Subcutaneous abdominal adipose tissue (tissue), 5 donors: ENCODE measurements around the gene SNX14.
"Not testable (repeated sequence)": the region's sequence is repeated elsewhere in the genome, so short reads cannot be mapped to it uniquely, and the experiment has no call there.

Experiments used
- H3K27ac ChIP-seq: one replicate; pipeline ENCODE4 v1.7.0; 2013; ENCODE audit warnings: low read depth, mild to moderate bottlenecking, inconsistent platforms, low read length, moderate library complexity
- H3K27me3 ChIP-seq, 5 donors: one replicate each; pipeline ENCODE4 v1.7.0; 2013; ENCODE audit warnings: low read length in 5 of 5, inconsistent platforms in 1 of 5; ENCODE audit not compliant: control insufficient read depth in 5 of 5, insufficient read depth in 4 of 5
- H3K36me3 ChIP-seq, 5 donors: one replicate each; pipeline ENCODE4 v1.7.0; 2013; ENCODE audit warnings: low read length in 5 of 5; ENCODE audit not compliant: control insufficient read depth in 5 of 5, insufficient read depth in 5 of 5
- H3K4me1 ChIP-seq, 5 donors: one replicate each; pipeline ENCODE4 v1.7.0; 2013; ENCODE audit warnings: low read length in 5 of 5, mild to moderate bottlenecking in 3 of 5, moderate library complexity in 1 of 5; ENCODE audit not compliant: control insufficient read depth in 5 of 5, insufficient read depth in 5 of 5
- H3K4me3 ChIP-seq, 5 donors: one replicate each; pipeline ENCODE4 v1.7.0; 2013; ENCODE audit warnings: low read length in 5 of 5, low read depth in 1 of 5
- H3K9ac ChIP-seq, 5 donors: one replicate each; pipeline ENCODE4 v1.7.0; 2013; ENCODE audit warnings: low read length in 5 of 5, mild to moderate bottlenecking in 4 of 5, moderate library complexity in 3 of 5
- H3K9me3 ChIP-seq, 5 donors: one replicate each; pipeline ENCODE4 v1.7.0; 2013; ENCODE audit warnings: low read length in 5 of 5; ENCODE audit not compliant: control insufficient read depth in 5 of 5
- donor health status: healthy.
- donor health status: healthy.
- donor health status: healthy.
- donor health status: healthy.
- donor health status: healthy.

SNX14 gene

DNA sequence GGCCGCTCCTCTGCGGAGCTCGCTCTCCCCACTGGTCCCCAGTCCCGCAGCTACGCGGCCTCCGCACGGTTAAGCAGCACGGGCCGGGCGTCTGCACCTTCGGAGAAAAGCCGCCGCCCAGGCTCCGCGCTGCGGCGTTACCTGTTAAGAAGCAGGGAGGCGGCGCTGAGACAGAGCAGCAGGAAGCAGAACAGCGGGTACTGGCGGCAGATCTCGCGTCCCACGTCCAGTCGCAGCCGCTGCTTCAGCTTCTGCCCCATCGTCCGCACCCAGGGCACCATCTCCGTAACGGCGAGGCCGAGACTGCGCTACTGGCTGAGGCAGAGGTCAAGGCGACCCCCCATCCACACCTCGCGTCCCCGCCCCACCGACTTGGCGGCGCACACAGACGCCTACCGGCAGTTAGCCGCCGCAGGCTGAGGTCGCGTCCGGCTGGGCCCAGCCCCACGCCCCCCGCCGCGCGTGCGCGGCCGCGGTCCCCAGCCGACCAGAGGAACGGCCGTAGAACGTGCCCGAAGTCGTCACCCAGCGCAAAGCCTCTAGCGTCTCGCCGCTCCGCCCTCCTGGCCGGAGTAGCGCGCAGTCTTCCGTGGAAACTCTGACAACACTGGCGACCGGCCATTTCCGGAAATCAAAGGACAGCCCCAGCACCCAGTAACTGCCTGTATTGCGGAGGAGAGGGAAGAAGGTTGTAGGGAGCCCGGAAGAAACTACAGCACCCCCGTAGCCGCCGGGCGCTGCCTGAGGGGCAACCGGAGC, at the start of gene SNX14:
Gene SNX14, minus strand, starts transcription at position 421 of the 759 bp plus-strand sequence. Its CDS starts 140 bp downstream, at position 281.
- peak within 1 kb of the TSS; percentile 95 for H3K27ac ChIP-seq

GRCh38 chr6:85642774-85643536, 49.3 kb upstream of the SNX14 start, which contains the start of gene SYNCRIP:
SYNCRIP (minus strand) TSS chr6:85642886; CDS start chr6:85641439, 1,447 bp downstream.
- Histone ChIP-seq H3K27ac (peak within 1 kb of the TSS; percentile 98), H3K27me3 (no peaks in the 10 kb centered on the region), H3K9ac (peak within 1 kb of the TSS; percentile 90 to 99 (median 96)), H3K4me1 (peaks cover 2 to 35% (median 30%) of the 10 kb centered on the region in 5 donors), H3K4me3 (peak within 1 kb of the TSS; percentile 96 to 99 (median 97)), H3K36me3 (peaks cover 6 to 17% (median 11%) of the 10 kb centered on the region in 5 donors), H3K9me3 (no peaks in the 10 kb centered on the region)

More for the DNA sequence above, at the start of gene SNX14:
- Histone ChIP-seq H3K9ac (peak within 1 kb of the TSS; percentile 52 to 98 (median 93)), H3K36me3 (no peaks in the 10 kb centered on the region), H3K9me3 (no peaks in the 10 kb centered on the region), H3K4me1 (peaks cover 2 to 28% (median 23%) of the 10 kb centered on the region in 5 donors), H3K27me3 (no peaks in the 10 kb centered on the region), H3K4me3 (peak within 1 kb of the TSS; percentile 86 to 98 (median 96))

GRCh38 chr6:85641897-85642773, 48.5 kb upstream of the SNX14 start:
- Histone ChIP-seq H3K4me3 (peak overlapping the region; percentile 96 to 99 (median 97)), H3K36me3 (peaks cover 11 to 23% (median 16%) of the 10 kb centered on the region in 5 donors), H3K9me3 (no peaks in the 10 kb centered on the region), H3K4me1 (peaks cover 2 to 35% (median 30%) of the 10 kb centered on the region in 5 donors), H3K27me3 (no peaks in the 10 kb centered on the region), H3K27ac (peak overlapping the region; percentile 98), H3K9ac (peak overlapping the region; percentile 90 to 99 (median 96))

GRCh38 chr6:85641522-85641896, 47.9 kb upstream of the SNX14 start:
- Histone ChIP-seq H3K4me3 (peak overlapping the region; percentile 96 to 99 (median 97)), H3K36me3 (peaks cover 17 to 29% (median 23%) of the 10 kb centered on the region in 5 donors), H3K4me1 (peaks cover 2 to 35% (median 30%) of the 10 kb centered on the region in 5 donors), H3K9ac (peak overlapping the region; percentile 30 to 99 (median 96)), H3K9me3 (no peaks in the 10 kb centered on the region), H3K27ac (peak overlapping the region; percentile 98), H3K27me3 (no peaks in the 10 kb centered on the region)

GRCh38 chr6:85640821-85641220, 47.2 kb upstream of the SNX14 start:
- peak overlapping the region in 3 of 5 donors; percentile 95 to 98 (median 96) for H3K9ac ChIP-seq
- H3K4me1 ChIP-seq, result peaks cover 2 to 35% (median 30%) of the 10 kb centered on the region in 5 donors
- no peaks in the 10 kb centered on the region for H3K27me3 ChIP-seq
- H3K27ac ChIP-seq, result peak overlapping the region; percentile 98
- peaks cover 21 to 31% (median 29%) of the 10 kb centered on the region in 5 donors for H3K36me3 ChIP-seq
- H3K9me3 ChIP-seq, result no peaks in the 10 kb centered on the region
- peak overlapping the region; percentile 96 to 99 (median 97) for H3K4me3 ChIP-seq

DNA sequence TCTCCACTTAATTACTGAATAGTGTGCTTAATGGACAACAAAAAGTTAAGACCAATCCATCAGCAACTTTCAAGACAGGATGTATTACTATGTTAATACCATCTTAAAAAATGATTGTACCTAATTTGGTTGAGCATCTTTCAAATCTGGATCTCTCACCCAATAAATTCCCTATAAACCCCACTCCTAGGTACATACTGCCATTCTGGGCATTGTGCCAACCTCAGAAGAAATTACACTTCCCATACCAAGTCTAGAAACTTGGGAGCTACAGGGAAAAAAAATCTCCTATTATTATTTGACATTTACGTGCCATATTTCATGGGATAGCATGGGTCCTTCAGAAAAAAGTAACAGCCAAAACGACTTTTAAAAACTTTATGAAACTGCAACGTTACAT, 43.9 kb upstream of the SNX14 start:
- Histone ChIP-seq H3K4me1 (peaks cover 0 to 28% (median 24%) of the 10 kb centered on the region in 5 donors), H3K27ac (no peak overlapping the region), H3K4me3 (no peak overlapping the region), H3K9me3 (no peaks in the 10 kb centered on the region), H3K36me3 (peaks cover 38 to 56% (median 51%) of the 10 kb centered on the region in 5 donors), H3K27me3 (no peaks in the 10 kb centered on the region), H3K9ac (no peak overlapping the region)

GRCh38 chr6:85632164-85632942, 38.7 kb upstream of the SNX14 start:
- Histone ChIP-seq H3K9me3 (no peaks in the 10 kb centered on the region), H3K4me3 (no peak overlapping the region), H3K36me3 (peaks cover 42 to 79% (median 63%) of the 10 kb centered on the region in 5 donors), H3K4me1 (no peaks in the 10 kb centered on the region), H3K9ac (no peak overlapping the region), H3K27ac (no peak overlapping the region), H3K27me3 (no peaks in the 10 kb centered on the region)

DNA sequence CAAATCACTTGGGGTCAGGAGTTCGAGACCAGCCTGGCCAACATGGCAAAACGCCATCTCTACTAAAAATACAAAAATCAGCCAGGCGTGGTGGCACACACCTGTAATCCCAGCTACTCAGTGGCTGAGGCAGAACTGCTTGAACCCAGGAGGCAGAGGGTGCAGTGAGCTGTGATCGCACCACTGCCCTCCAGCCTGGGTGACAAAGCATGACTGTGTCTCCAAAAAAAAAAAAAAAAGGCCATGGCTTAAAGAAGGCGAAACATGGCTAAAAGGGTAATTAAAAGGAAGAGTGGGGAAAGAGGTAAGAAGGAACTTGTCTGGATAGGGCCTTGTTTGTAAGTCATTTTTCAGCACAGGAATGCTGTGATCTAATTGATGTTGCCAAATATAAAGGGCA, 37.5 kb upstream of the SNX14 start:
- not testable (repeated sequence) for H3K4me3 ChIP-seq, H3K9ac ChIP-seq, H3K27ac ChIP-seq, H3K27me3 ChIP-seq, H3K9me3 ChIP-seq, H3K4me1 ChIP-seq
- H3K36me3 ChIP-seq, result peaks cover 41 to 74% (median 56%) of the 10 kb centered on the region in 5 donors

DNA sequence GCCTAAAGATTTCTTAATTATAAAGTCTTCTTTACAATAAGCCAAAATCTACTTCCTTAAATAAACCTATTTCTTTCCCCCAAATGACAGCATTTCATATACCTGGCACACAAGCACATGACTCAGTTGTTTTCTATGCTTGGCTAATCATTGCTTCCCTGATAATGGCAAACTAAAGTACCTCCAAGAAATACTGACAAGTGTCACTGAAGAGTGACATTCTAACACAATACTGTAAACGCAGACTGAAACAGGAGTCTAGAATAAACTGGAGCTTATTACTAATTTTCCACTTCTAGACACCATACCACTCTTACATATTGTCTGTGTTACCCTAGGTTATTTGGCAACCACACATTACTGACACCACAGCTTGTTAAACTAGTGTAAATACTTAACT, 34.7 kb upstream of the SNX14 start:
- Histone ChIP-seq H3K27ac (no peak overlapping the region), H3K36me3 (peaks cover 28 to 60% (median 46%) of the 10 kb centered on the region in 5 donors), H3K9me3 (no peaks in the 10 kb centered on the region), H3K4me3 (no peak overlapping the region), H3K9ac (no peak overlapping the region), H3K4me1 (peaks cover 0 to 2% (median 0%) of the 10 kb centered on the region in 5 donors), H3K27me3 (no peaks in the 10 kb centered on the region)
